ENCODE data around the gene OR2T33.
"Not testable (repeated sequence)": the region's sequence is repeated elsewhere in the genome, so short reads cannot be mapped to it uniquely, and the experiment has no call there.

The OR2T33 gene, protein sequence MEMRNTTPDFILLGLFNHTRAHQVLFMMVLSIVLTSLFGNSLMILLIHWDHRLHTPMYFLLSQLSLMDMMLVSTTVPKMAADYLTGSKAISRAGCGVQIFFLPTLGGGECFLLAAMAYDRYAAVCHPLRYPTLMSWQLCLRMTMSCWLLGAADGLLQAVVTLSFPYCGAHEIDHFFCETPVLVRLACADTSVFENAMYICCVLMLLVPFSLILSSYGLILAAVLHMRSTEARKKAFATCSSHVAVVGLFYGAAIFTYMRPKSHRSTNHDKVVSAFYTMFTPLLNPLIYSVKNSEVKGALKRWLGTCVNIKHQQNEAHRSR

DNA sequence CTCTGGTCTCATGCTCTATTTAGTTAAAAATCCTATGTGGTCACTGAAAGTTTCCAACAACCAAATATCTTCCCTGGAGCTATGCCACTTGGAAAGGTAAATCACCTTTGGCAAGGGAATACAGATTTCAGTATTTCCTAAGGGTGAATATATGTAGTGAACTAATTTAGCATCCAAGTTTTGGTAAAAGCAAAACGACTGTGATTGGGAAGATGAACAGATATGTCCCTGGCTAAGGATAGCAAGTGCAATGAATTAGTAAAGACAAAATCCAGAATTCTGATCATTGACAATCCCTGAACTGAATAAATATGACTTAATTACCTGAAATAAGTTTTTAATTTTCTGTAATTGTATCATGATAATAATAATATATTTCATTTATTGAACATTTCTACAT is at the start of gene OR2T33:
OR2T33 (minus strand) TSS at position 101 of the 400 bp plus-strand sequence. CDS start 4,162 bp downstream, outside the sequence.
- no peak for DNase-seq (ENCODE audit: low spot score)

DNA sequence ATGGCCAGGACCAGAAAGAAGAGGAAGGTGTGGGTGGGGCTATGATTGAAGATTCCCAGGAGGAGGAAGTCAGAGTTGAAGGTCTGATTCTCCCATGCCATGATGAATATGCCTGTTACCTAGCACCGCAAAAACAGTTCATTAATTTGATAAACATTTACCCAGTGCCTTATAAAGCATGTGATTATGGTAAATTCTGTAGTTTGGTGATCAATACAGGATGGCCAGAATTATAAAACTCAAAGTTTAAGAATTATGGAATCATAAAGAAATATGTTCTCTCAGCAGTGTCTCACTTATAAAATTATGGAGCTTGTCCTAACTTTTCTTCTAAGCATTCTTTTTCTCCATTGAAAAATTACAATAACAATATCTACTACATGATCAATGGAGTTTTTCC is 46.7 kb upstream of the OR2T33 start, which contains the start of gene OR2M7:
OR2M7 (minus strand) TSS at position 101 of the 400 bp plus-strand sequence; CDS start at position 101, 0 bp downstream.
- DNase-seq (ENCODE audit: low spot score): no peak

DNA sequence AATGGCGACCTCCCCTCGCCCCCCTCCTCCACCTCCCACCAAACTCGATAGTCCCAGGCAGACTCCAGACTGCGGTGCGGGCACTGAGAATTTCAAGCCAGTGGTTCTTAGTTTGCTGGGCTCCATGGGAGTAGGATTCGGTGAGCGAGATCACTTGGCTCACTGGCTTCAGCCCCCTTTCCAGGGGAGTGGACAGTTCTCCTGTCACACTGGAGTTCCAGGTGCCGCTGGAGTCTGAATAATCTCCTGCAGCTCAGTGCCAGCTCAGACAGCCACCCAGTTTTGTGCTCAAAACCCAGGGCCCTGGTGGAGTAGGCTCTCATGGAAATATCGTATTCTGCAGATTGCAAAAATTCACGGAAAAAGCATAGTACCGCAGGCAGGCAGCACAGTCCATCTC is 39.0 kb upstream of the OR2T33 start:
- DNase-seq (ENCODE audit: low spot score): no peak

DNA sequence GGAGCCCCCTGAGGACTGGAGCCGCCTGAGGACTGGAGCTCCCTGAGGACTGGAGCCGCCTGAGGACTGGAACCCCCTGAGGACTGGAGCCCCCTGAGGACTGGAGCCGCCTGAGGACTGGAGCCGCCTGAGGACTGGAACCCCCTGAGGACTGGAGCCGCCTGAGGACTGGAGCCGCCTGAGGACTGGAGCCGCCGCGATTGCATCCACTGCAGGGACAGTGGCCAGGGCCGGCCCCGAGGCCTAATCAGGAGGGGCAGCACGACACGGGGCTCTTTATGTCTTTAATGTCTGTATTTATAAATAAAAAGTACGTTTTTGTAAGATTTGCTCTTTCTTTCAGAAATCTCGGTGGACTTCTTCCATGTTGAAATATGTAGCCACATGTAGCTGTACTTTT is 29.0 kb upstream of the OR2T33 start:
- not testable (repeated sequence) for DNase-seq (ENCODE audit: low spot score)

DNA sequence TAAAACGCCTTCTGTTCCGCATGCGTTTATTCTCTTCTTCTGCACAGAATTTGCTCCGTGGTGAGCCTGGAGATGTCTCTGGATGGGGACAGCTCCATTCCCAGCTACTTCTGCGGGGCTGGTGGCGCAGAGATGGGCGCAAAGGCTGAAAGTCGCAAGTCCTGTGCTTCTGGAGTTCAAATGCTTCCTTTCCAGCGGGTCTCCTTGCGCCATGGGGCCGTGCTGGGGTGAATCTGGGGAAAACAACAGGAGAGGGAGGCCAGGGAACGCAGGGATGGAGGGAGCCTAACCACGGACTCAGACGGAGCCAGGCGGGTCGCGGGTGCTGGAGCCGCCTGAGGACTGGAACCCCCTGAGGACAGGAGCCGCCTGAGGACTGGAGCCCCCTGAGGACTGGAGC is 28.3 kb upstream of the OR2T33 start:
- no peak for DNase-seq (ENCODE audit: low spot score)

DNA sequence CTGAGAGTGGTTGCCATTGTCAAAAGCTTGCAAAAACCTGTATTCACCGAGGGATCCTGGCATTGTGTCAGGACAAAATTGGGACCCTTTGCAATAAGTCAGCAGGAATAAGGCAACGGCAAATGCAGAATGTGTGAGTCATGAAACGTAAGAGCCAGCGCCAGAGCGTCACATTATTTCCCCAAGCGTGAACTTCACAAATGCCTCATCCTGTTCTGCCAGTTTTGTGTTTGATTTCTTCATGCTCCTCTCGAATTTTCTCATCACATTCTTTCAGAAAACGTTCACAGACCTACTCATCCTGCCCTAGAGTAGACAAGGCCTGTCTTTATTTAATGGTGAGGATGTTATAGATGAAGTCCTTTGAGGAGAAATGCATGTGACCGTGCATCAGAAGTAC is 27.9 kb upstream of the OR2T33 start:
- not testable (repeated sequence) for DNase-seq (ENCODE audit: low spot score)

DNA sequence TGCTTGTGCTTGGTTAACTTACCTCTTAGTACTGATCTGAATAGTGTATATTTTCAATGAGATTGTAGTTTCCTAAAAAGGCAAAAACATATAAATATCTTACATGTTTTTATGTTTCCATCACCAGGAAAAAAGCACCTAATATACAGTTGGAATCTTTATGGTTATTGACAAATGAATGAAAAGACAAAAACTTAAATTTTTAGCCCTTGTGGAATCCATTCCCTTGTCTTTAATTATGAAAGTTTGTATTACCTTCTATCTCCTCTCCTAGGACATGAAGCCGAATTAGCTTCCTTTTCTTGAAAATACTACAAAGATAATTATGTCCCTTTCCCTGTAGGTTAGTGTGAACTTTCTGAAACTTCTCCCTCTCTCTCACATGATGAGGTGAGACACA is 25.5 kb upstream of the OR2T33 start, which contains the start of gene OR2T12:
OR2T12 (minus strand) TSS at position 101 of the 400 bp plus-strand sequence. CDS start 7,846 bp downstream, outside the sequence.
- no peak for DNase-seq (ENCODE audit: low spot score)

DNA sequence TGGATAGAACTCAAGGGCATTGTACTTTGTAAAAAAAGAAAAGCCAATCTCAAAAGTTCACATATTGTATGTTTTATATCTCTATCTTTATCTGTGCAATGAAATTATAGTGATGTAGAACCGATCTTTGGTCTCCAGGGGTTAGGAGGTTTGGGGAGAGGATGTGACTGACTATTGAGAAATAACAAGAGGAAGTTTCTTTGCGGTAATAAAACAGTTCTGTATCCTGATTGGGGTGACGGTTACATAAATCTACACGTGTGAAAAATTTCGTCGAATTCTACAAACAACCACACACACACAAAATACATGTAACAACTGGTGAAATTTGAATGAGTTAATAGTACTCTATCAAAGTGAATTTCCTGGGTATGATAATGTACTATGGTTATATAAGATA is 10.6 kb upstream of the OR2T33 start:
- DNase-seq (ENCODE audit: low spot score): no peak

DNA sequence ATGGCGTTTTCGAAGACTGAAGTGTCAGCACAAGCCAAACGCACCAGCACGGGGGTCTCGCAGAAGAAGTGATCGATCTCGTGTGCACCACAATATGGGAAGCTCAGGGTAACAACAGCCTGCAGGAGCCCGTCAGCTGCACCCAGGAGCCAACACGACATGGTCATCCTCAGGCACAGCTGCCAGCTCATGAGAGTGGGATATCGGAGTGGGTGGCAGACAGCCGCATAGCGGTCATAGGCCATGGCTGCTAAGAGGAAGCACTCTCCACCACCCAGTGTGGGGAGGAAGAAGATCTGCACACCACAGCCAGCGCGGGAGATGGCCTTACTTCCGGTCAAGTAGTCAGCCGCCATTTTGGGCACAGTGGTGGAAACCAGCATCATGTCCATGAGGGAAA is 4.6 kb downstream of the OR2T33 start:
- DNase-seq (ENCODE audit: low spot score): not testable (repeated sequence)

DNA sequence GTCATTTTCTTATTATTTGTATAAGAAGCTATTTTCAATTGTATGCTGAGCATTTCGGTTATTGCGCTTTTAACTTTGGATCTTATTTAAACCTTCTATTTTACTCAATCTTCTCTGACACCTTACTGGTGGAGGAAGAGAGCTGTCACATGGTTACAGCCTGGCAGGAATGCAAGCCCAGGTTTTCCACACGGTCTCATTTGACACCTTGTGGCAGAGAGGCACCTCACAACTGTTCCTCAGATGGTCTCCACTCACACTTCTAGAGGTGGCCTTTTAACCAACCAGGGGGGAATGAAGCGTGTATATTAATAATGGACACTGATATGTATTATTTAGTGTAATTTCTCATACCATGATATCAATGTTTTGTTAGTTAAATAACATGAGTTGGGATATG is 9.6 kb downstream of the OR2T33 start:
- no peak for DNase-seq (ENCODE audit: low spot score)

DNA sequence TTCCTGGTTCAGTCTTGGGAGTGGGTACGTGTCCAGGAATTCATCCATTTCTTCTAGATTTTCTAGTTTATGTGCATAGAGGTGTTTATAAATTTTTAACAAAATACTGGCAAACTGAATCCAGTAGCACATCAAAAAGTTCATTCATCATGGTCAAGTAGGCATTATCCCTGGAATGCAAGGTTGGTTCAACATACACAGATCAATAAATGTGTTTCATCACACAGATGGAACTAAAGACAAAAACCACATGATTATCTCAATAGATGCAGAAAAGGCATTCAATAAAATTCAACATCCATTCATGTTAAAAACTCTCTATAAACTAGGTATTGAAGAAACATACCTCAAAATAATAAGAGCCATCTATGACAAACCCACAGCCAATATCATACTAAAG is 18.5 kb downstream of the OR2T33 start:
- DNase-seq (ENCODE audit: low spot score): not testable (repeated sequence)

DNA sequence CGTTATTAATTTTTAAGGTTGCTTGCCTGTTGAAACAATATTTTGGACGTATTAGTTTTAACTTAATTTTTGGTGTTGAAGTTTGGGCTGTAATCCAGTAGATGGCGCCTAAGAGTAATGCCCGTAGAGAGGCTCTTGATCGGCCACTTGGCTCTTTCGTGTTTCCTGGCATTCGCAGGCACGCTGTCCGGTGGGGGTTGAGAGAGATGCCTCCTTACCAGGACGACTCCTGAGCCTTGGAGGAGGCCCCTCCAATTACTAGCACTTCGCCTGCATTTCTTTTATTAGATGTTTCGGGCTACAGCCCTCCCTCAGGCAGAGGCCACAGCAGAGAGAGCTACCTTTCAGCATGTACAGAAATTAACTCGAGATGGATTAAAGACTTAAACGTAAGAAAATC is 34.6 kb downstream of the OR2T33 start:
- DNase-seq (ENCODE audit: low spot score): peak; percentile 13

DNA sequence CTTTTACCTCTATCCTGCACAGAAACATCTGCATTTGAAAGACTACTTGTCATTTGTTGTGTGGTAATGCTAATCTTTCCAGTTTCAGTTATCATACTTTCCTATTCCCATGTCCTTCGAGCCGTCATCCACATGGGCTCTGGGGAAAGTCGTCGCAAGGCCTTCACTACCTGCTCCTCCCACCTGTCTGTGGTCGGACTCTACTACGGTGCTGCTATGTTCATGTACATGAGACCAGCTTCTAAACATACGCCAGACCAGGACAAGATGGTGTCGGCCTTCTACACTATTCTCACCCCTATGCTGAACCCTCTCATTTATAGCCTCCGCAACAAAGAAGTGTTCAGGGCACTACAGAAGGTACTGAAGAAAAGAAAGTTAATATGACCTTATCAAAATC is 38.3 kb downstream of the OR2T33 start:
- DNase-seq (ENCODE audit: low spot score): no peak

DNA sequence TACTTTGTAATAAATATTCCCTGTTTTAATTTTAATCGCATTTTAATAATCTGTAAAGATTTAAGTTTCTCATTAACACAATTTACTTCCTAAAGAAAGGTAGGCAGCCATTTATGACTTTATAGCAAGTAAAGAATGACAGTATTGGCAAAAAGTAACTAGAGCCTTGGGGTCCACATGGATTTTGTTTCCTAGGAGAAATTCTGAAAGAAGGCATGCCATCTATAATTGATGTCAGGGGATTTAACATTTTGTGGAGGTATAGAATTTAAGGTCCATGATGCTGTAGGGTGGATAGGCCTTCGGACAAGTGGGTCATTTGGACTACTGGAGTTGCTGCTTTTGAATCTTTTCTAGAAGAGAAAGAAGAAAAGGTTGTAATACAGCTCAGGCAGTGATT is 46.7 kb downstream of the OR2T33 start, which contains the start of gene OR2M4:
OR2M4 (plus strand) TSS at position 301 of the 400 bp plus-strand sequence. CDS start 7,512 bp downstream, outside the sequence.
- no peak for DNase-seq (ENCODE audit: low spot score)

DNA sequence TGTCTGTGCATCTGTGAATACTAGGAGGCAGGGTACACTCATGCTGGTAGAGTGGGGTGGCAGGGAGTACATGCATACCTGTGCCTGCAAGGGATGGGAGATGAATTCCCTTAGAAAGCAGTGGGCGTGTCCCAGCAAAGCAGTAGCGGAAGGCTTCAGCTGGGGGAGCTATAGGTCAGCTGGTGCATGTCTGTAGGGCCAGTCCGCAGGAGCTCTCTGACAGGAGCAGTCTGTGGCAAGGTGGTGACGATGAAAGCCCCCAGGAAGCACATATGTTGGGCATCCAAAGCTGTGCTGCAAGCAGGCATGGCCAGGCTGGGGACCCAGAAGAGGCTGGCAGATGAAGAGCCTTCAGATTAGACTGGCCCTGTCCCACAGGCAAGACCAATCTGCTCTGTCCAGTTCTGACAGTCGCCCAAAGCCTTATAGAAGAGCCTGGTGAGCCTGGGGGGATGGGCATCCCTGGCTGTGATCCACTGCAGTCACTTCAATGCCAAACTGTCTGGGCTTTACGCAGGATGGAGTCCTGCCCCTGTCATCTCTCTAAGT is 48.3 kb downstream of the OR2T33 start:
- DNase-seq (ENCODE audit: low spot score): no peak

DNA sequence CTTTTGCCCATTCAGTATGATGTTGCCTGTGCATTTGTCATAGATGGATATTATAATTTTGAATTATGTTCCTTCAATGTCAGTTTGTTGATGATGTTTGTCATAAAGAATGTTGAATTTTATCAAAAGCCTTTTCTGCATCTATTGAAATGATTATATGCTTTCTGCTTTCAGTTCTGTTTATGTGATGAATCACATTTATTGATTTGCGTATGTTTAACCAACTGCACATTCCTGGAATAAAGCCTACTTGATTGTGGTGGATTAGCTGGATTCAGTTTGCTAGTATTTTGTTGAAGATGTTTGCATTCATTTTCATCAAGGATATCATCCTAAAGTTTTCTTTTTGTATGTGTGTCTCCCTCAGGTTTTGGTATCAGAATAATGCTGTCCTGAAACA is 52.2 kb downstream of the OR2T33 start:
- DNase-seq (ENCODE audit: low spot score): no peak

Data from hepatic stellate cell (primary cell).